ENCODE data around the gene REXO4.
A peak's percentile ranks its signal among the peaks of the same experiment; 100 is the strongest.

REXO4 gene

DNA sequence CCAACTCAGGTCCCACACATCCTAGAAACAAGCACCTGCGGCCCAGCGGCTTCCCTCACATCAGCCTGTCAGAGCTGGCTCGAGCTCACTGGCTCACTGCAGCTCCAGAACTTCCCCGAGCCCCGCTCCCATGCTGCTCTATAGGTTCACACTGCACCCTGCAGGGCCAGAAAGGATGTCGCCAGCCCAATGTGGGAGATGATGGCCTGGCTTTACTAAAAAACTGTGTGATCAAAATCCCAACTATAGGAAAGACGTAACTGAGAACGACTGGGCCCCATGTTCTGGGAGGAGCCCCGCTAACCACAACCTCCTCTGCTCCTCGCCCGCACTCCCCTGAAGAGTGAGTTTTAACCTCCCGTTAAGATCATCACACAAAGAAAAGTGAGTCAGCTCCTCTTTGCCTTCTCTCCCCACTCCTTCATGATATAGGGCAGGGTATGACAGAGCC is 46.5 kb downstream of the REXO4 start:
- peak overlapping the region; percentile 3 for H3K4me3 ChIP-seq (ENCODE audit: control insufficient read depth, low read depth, low read length)
- TF ChIP-seq, protein P1, sequence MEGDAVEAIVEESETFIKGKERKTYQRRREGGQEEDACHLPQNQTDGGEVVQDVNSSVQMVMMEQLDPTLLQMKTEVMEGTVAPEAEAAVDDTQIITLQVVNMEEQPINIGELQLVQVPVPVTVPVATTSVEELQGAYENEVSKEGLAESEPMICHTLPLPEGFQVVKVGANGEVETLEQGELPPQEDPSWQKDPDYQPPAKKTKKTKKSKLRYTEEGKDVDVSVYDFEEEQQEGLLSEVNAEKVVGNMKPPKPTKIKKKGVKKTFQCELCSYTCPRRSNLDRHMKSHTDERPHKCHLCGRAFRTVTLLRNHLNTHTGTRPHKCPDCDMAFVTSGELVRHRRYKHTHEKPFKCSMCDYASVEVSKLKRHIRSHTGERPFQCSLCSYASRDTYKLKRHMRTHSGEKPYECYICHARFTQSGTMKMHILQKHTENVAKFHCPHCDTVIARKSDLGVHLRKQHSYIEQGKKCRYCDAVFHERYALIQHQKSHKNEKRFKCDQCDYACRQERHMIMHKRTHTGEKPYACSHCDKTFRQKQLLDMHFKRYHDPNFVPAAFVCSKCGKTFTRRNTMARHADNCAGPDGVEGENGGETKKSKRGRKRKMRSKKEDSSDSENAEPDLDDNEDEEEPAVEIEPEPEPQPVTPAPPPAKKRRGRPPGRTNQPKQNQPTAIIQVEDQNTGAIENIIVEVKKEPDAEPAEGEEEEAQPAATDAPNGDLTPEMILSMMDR (conservative IDR thresholded peaks at IDR 0.05; ENCODE audit: control insufficient read depth, insufficient read depth, low read depth, low read length), result peak; percentile 2
- DNase-seq (ENCODE audit: low read depth), result peak; percentile 76

DNA sequence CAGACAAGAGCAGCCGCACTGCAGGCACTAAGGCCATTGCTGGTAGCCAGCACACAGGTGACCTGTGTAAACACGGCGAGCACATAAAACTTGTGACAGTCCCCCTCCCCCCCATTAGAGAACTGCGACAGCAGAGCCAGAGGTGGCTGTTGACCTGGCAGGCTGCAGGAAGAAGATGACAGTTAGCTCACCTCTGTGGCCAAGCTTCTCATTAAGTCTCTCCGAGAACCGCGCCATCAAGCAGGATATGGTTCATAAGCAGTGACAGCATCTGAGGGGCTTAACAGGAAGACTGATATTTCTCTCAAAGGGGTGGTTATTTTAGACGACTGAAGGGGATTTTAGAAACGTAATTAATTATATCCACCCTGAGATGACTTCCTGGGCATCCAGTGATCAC is 47.1 kb downstream of the REXO4 start:
- TF ChIP-seq, protein P1 (conservative IDR thresholded peaks at IDR 0.05; ENCODE audit: control insufficient read depth, insufficient read depth, low read depth, low read length), result no peak
- H3K4me3 ChIP-seq (ENCODE audit: control insufficient read depth, low read depth, low read length), result no peak overlapping the region
- DNase-seq (ENCODE audit: low read depth), result no peak

DNA sequence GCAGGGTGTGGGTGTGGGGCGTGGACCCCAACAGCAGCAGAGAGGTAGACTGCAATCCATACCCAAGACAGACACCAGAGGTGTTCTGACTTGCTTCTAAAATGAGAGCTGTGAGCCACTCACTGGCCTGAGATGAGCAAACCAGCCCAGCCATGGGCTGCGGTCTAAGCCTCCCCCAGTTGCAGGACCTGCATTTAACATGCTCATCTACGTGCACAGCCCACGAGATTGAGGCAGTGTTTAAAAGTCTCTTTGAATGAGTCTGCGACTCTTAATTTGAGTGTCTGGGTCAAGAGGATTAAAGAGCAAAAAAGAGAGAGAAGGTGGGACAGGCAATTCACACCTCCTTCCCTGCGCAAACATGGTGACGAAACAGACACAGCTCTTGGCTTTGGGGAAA is 47.9 kb downstream of the REXO4 start:
- TF ChIP-seq, protein P1 (conservative IDR thresholded peaks at IDR 0.05; ENCODE audit: control insufficient read depth, insufficient read depth, low read depth, low read length), result no peak
- H3K4me3 ChIP-seq (ENCODE audit: control insufficient read depth, low read depth, low read length), result no peak overlapping the region
- no peak for DNase-seq (ENCODE audit: low read depth)

DNA sequence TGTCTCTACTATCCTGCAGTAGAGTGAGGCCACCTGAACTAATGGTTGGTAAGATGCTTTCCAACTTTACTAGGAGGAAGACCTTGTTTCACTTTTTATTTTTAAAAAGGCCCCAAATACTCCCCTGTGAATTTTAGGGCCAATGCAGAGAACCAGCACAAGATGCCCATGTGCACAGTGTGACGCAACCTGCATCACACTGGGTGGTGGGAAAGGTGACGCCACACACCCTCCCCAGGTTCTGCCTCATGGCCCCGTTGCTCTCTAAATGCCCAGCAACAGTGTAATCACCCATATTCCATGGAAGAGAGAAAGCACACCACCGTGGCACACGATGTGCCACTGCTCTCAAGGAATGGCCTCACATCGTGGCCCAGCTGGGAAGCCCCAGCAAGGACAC is 48.4 kb downstream of the REXO4 start:
- TF ChIP-seq, protein P1 (conservative IDR thresholded peaks at IDR 0.05; ENCODE audit: control insufficient read depth, insufficient read depth, low read depth, low read length), result no peak
- no peak overlapping the region for H3K4me3 ChIP-seq (ENCODE audit: control insufficient read depth, low read depth, low read length)
- no peak for DNase-seq (ENCODE audit: low read depth)

DNA sequence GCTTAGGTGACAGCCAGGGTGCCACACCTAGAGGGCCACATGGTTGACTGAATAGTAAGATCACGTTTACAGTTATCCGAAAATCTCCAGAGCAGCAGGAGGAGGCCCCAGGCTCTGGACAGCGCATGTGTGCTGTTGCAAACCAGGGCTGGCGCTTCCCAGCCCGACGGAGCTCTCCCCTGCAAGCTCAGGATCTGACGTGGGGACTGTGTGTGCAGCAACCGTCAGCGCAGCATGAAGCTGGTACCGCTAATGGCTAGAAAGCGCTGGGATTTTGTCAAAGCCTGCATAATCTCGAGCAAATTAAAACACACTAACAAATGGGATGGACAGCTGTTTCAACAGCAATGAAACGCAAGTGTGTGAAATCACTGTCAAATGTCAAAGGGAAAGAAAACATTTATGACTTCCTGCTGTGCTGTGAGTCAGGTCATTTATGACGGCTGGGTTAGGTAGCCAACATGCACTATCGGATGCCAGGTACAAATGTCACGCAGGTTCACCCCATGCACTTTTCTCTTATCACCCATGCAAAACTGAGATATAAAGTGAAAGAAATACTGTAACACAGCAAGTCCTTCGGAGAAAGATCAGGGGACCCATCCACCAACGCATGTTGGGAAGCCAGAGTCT is 49.4 kb downstream of the REXO4 start:
- TF ChIP-seq, protein P1 (conservative IDR thresholded peaks at IDR 0.05; ENCODE audit: control insufficient read depth, insufficient read depth, low read depth, low read length), result no peak
- H3K4me3 ChIP-seq (ENCODE audit: control insufficient read depth, low read depth, low read length), result no peak overlapping the region
- DNase-seq (ENCODE audit: low read depth), result peak; percentile 50

DNA sequence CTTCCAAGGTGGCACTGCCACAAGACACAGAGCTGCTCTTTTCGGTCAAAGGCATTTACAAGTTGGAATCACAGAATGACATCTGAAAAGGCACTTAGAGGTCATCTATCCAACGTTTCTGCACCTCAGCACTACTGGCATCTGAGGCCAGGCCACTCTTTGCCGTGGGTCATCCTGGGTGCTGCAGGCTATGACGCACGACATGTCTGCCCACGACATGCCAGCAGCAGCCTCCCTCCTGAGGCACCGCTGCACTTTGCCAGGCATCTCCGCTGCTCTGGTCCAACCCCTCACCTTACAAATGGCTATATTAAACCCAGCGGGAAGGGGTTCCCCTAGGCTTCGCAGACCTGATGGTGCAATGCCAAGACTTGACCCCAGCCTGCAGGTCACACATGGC is 50.0 kb downstream of the REXO4 start:
- TF ChIP-seq, protein P1 (conservative IDR thresholded peaks at IDR 0.05; ENCODE audit: control insufficient read depth, insufficient read depth, low read depth, low read length), result no peak
- H3K4me3 ChIP-seq (ENCODE audit: control insufficient read depth, low read depth, low read length), result no peak overlapping the region
- DNase-seq (ENCODE audit: low read depth), result no peak

DNA sequence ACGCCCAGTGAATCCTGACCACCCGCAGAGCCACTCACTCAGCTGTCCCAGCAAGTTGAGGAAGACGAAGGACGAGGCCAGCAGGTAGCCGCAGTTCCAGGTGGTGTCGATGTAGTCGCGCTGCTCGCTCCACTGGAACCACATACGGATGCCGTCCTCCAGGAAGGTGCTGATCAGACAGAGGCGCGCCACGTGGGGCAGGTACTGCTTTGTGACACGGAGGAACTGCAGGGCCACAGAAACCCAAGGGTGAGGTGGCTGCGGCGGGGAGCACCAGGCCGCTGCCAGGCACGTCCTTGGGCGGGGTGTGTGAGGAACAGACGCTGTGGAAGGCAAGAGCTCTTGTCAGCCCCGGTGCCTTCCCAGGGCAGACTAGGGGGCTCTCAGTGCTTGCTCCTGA is 50.6 kb downstream of the REXO4 start:
- no peak overlapping the region for H3K4me3 ChIP-seq (ENCODE audit: control insufficient read depth, low read depth, low read length)
- TF ChIP-seq, protein P1 (conservative IDR thresholded peaks at IDR 0.05; ENCODE audit: control insufficient read depth, insufficient read depth, low read depth, low read length), result no peak
- DNase-seq (ENCODE audit: low read depth), result no peak

Data from fibroblast of mammary gland (primary cell).